RWPE2 (cell line): ENCODE measurements around the gene PRPF31.
"Not testable (repeated sequence)": the region's sequence is repeated elsewhere in the genome, so short reads cannot be mapped to it uniquely, and the experiment has no call there.

ENCODE experiments used
- ATAC-seq: fragments of 200-7000 bp; cut with Tn5 transposase; 3 replicates; pipeline ENCODE4 v1.9.1; 2021; ENCODE audit warnings: low read depth
- DNase-seq: peaks from one replicate; pipeline ENCODE4 v3.0.0-alpha.2; 2020; ENCODE audit warnings: low spot score
- H3K27ac ChIP-seq: fragments of 450-650 bp; 2 replicates; pipeline ENCODE4 v1.5.1; 2017; ENCODE audit warnings: mild to moderate bottlenecking; ENCODE audit not compliant: poor library complexity, severe bottlenecking
- H3K27me3 ChIP-seq: fragments of 250-450 bp; sonication (Bioruptor Pico); 2 replicates; pipeline ENCODE4 v1.5.1; 2021; ENCODE audit warnings: mild to moderate bottlenecking, moderate library complexity; ENCODE audit not compliant: insufficient read depth, poor library complexity, severe bottlenecking
- H3K36me3 ChIP-seq: fragments of 250-450 bp; sonication (Bioruptor Pico); 2 replicates; pipeline ENCODE4 v1.5.1; 2020; ENCODE audit warnings: low read depth, mild to moderate bottlenecking, moderate library complexity
- H3K4me1 ChIP-seq: fragments of 250-450 bp; sonication (Bioruptor Pico); 2 replicates; pipeline ENCODE4 v1.5.1; 2021; ENCODE audit warnings: mild to moderate bottlenecking, moderate library complexity; ENCODE audit not compliant: insufficient read depth, poor library complexity, severe bottlenecking
- H3K4me3 ChIP-seq: fragments of 250-450 bp; sonication (Bioruptor Pico); 2 replicates; pipeline ENCODE4 v1.5.1; 2021; ENCODE audit warnings: mild to moderate bottlenecking, moderate library complexity; ENCODE audit not compliant: severe bottlenecking
- H3K9me3 ChIP-seq: fragments of 250-450 bp; sonication (Bioruptor Pico); 2 replicates; pipeline ENCODE4 v1.5.1; 2021; ENCODE audit warnings: mild to moderate bottlenecking, moderate library complexity; ENCODE audit not compliant: severe bottlenecking
- TF ChIP-seq, protein P1 (sequence below): fragments of 450-650 bp; IDR thresholded peaks from one replicate; pipeline ENCODE4 v1.5.1; 2017; ENCODE audit warnings: mild to moderate bottlenecking, moderate library complexity; ENCODE audit not compliant: poor library complexity, severe bottlenecking

PRPF31 gene

DNA sequence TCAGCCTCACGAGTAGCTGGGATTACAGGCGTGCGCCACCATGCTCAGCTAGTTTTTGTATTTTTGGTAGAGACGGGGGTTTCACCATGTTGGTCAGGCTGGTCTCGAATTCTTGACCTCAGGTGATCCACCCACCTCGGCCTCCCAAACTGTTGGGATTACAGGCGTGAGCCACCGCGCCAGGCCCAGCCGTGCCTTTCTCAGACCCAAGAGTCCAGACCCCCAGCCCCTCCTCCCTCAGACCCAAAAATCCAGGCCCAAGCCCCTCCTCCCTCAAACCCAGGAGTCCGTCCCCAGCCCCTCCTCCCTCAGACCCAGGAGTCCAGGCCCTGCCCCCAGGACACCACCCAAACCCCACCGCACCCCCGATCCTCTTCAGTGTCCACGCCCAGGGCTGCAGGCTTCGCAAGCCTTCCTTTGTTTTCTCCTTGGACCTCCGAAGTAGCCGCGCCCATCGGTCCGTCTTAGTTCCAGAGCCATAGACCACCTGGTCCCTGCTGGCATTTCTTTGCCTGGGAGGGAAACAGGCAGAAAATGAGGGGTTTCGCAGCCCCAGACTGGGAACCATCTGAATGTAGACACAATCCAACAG, 53.7 kb downstream of the PRPF31 start:
- Histone ChIP-seq H3K4me1 (no peaks in the 10 kb centered on the region), H3K9me3 (no peaks in the 10 kb centered on the region), H3K36me3 (peaks cover 13% of the 10 kb centered on the region), H3K27me3 (no peaks in the 10 kb centered on the region), H3K4me3 (no peak overlapping the region), H3K27ac (no peak overlapping the region)
- TF ChIP-seq, protein P1, sequence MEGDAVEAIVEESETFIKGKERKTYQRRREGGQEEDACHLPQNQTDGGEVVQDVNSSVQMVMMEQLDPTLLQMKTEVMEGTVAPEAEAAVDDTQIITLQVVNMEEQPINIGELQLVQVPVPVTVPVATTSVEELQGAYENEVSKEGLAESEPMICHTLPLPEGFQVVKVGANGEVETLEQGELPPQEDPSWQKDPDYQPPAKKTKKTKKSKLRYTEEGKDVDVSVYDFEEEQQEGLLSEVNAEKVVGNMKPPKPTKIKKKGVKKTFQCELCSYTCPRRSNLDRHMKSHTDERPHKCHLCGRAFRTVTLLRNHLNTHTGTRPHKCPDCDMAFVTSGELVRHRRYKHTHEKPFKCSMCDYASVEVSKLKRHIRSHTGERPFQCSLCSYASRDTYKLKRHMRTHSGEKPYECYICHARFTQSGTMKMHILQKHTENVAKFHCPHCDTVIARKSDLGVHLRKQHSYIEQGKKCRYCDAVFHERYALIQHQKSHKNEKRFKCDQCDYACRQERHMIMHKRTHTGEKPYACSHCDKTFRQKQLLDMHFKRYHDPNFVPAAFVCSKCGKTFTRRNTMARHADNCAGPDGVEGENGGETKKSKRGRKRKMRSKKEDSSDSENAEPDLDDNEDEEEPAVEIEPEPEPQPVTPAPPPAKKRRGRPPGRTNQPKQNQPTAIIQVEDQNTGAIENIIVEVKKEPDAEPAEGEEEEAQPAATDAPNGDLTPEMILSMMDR: no peak
- ATAC-seq (no peak), DNase-seq (no peak)

DNA sequence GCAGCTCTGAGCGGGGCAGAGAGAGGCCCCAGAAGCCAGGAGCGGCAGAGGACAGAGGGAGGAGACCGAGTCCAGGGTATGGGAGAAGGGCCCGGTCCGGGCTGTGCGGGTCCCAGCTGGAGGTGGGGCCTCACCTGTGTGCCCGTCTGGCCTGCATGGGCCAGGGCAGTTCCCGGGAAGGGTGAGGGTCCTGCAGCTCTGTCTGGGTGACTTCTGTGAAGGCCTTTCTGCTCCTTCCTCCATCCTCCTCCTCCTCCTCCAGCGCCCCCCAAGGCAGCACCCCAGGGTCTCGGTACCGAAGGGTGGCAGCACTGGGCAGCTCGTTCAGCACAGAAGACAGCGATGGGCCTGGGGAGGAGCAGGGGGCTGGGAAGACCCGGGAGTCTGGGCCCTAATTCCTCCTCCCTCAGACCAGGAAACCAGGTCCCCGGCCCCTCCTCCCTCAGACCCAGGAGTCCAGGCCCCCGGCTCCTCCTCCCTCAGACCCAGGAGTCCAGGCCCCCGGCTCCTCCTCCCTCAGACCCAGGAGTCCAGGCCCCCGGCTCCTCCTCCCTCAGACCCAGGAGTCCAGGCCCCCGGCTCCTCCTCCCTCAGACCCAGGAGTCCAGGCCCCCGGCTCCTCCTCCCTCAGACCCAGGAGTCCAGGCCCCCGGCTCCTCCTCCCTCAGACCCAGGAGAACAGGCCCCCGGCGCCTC, 56.3 kb downstream of the PRPF31 start:
- not testable (repeated sequence) for DNase-seq, ATAC-seq, H3K27me3 ChIP-seq, H3K27ac ChIP-seq, H3K9me3 ChIP-seq, H3K4me1 ChIP-seq
- H3K4me3 ChIP-seq: peak overlapping the region; percentile 13
- peaks cover 13% of the 10 kb centered on the region for H3K36me3 ChIP-seq

DNA sequence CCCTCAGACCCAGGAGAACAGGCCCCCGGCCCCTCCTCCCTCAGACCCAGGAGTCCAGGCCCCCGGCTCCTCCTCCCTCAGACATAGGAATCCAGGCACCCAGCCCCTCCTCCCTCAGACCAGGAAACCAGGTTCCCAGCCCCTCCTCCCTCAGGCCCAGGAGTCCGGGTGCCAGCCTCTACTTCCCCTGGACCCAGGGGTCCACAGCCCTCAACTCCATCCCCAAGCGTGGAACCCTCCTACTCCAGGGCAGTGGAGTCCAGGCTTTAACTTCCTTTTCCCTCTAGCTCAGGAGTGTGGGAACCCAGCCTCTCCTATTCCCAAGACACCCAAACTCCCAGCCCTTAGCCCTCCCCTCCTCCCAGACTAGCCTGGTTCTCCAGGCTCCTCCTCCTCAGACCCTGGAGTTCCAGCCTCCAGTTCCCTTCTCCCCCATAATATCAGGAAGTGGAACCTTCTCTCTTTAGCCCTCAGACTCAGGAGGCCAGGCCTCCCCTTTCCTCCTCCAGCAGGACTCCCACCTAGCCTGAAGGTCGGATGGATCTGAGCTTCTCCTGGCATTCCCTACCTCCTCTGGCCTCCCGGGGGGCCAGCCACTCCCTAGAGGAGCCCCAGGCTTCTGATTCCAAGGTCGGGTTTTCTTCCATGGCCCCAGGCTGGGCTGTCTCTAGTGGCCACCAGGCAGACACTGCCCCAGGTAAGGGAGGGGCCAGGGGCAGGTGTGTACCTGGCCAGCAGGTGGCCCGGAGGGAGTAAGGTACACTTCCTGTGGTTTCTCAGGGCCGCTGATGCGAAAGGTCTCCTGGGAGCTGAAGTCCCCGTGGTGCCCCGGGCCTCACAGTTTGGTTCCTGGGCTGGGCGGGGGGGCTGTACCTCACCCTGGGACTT, 57.2 kb downstream of the PRPF31 start, which contains the start of gene TMC4:
TMC4 (minus strand) TSS at position 690 of the 888 bp plus-strand sequence; CDS start at position 647, 43 bp downstream.
- Histone ChIP-seq H3K4me3 (peak within 1 kb of the TSS; percentile 54), H3K36me3 (peaks cover 13% of the 10 kb centered on the region), H3K9me3 (no peaks in the 10 kb centered on the region), H3K4me1 (no peaks in the 10 kb centered on the region), H3K27me3 (no peaks in the 10 kb centered on the region), H3K27ac (peak within 1 kb of the TSS; percentile 73)
- TF ChIP-seq, protein P1: peak; percentile 10
- DNase-seq: no peak
- ATAC-seq: peak; percentile 86

DNA sequence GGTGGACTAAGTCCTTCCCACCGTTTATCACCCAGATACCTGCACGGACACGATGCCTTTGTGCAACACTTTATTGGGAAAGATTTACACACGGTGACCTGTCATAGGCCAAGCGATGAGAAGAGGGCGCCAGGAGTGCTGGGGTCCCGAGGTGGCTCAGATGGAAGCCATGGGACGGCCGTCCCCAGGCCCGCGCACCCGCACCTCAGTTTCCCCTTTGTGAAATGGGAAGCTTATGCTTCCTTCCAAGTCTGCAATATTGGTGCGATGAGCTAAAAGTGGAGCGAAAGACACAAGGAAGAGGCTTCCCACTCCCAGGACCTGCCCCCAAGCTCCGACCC, 57.8 kb downstream of the PRPF31 start:
- Histone ChIP-seq H3K27ac (peak overlapping the region; percentile 73), H3K9me3 (no peaks in the 10 kb centered on the region), H3K27me3 (no peaks in the 10 kb centered on the region), H3K4me1 (no peaks in the 10 kb centered on the region), H3K36me3 (peaks cover 17% of the 10 kb centered on the region), H3K4me3 (peak overlapping the region; percentile 54)
- DNase-seq: no peak
- TF ChIP-seq, protein P1: no peak
- ATAC-seq: no peak
